Measurements from ENCODE around the gene EPS8. TPM values are rescaled to one million over a fixed set of nuclear protein-coding genes. Genes with fewer than 3 reads are reported as not detected.

The EPS8 gene
- polyA plus RNA-seq, 3 donors = 10.1 to 71.5 (median 56.7) TPM

GRCh38 chr12:15706010-15706676, 83.0 kb downstream of the EPS8 start:
- no peak overlapping the region for H3K27ac ChIP-seq (ENCODE audit: low read depth, low read length)
- 60 to 85% (median 80%) methylated on average over 4 of the region's 4 CpGs for WGBS, 3 donors

- WGBS, 3 donors = 41 to 77% (median 51%) methylated on average over 2 of the region's 2 CpGs
- H3K27ac ChIP-seq (ENCODE audit: low read depth, low read length) = no peak overlapping the region
Measured at GRCh38 chr12:15705606-15706005, 83.6 kb downstream of the EPS8 start.

- 56 to 81% (median 67%) methylated on average over 2 of the region's 2 CpGs for WGBS, 3 donors
- no peak overlapping the region for H3K27ac ChIP-seq (ENCODE audit: low read depth, low read length)
Measured at GRCh38 chr12:15702276-15702675, 86.9 kb downstream of the EPS8 start.

DNA sequence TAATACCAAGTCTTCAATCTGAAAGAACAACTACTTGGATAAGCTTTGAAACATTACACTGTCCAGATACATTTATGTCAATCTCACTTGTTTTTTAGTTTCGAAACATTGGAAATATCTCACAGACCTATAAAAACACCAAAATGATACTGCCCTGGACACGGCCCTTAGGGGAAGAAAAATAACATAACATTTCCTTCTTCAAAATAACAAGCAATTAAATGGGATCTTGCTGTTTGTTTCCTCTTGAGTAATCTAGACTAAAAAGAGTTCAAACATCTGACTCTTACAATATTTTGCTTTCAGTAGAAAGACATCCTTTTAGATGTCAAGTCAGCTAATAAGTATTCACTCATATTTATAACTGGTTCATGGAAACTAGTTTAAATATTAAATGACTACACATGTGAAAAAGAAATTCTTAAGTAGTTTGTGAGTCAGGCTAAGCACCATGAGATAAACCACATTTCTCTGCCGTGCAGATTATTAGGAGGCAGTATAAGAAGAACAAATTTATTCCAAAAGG, 87.5 kb downstream of the EPS8 start:
- WGBS, 3 donors = 26 to 69% (median 28%) methylated on average over 3 of the region's 3 CpGs
- no peak overlapping the region for H3K27ac ChIP-seq (ENCODE audit: low read depth, low read length)

DNA sequence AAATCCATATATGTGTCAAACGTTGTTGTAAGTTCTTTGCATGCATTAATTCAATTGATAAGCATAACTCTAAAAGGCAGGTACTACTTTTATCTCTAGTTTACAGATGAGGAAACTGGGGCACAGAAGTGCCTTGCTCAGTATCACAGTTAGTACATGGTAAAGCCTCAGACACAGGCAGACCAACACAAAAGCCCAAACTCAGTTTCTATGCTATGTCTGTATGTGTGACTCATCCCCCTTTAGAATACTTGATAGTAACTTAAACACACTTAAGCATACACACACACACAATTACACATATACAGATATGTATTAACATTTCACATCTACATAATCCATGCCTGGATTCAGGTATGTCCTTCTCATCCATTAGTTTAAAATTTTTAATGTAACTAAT, 88.0 kb downstream of the EPS8 start:
- no peak overlapping the region for H3K27ac ChIP-seq (ENCODE audit: low read depth, low read length)
- WGBS, 3 donors = 60 to 73% (median 63%) methylated on average over 1 of the region's 1 CpG

DNA sequence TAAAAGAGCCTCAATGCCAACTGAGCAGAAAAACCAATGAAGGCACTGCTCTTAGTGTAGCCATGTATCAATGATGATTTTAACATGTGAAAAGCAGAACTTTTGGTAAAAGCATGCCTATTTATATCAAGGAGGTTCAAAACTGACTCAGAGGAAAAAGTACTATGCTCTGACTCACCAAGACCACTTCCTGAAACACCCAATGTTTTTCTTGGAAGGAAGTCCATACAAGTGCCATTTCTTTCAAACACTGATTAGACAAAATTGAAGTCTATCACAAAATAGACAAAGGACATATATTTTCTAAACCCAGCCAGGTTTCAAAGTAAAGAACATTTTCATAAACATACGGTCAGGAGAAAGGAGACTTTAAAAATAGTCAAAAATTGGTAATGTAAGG, 88.6 kb downstream of the EPS8 start:
- H3K27ac ChIP-seq (ENCODE audit: low read depth, low read length) = no peak overlapping the region
- WGBS, 3 donors = 49 to 69% (median 65%) methylated on average over 1 of the region's 1 CpG

- WGBS, 3 donors = 87 to 92% (median 91%) methylated on average over 8 of the region's 8 CpGs
- no peak overlapping the region for H3K27ac ChIP-seq (ENCODE audit: low read depth, low read length)
Measured at GRCh38 chr12:15699886-15700285, 89.3 kb downstream of the EPS8 start.

DNA sequence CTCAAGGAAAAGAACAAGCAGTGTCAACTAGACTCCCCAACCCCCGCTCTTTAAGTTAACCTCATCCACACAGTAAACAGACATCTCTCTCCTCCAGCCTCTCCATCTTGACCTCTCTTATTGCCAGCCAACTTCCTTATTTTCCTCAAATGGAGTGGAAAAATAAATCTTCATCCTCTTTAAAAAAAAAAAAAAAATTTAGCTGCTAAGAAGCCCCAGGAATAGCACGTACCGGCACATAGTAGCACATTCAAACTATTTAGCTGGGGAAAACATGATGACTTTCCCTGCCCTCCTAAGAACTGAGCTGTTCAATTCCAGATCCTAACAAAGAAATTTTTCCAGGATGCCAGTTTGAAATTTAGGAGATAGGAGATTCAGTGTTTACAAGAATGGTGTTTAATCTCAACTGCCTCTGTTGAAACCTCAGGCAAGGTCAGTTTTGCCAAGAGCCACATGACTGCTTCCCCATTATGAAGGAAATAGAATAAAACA, 90.8 kb downstream of the EPS8 start:
- H3K27ac ChIP-seq (ENCODE audit: low read depth, low read length) = peak overlapping the region; percentile 15
- 64 to 85% (median 72%) methylated on average over 3 of the region's 3 CpGs for WGBS, 3 donors

GRCh38 chr12:15697201-15697600, 92.0 kb downstream of the EPS8 start:
- no peak overlapping the region for H3K27ac ChIP-seq (ENCODE audit: low read depth, low read length)
- WGBS, 3 donors = 57 to 95% (median 60%) methylated on average over 2 of the region's 2 CpGs

GRCh38 chr12:15693228-15693911, 95.8 kb downstream of the EPS8 start:
- 88 to 95% (median 88%) methylated on average over 2 of the region's 2 CpGs for WGBS, 3 donors
- H3K27ac ChIP-seq (ENCODE audit: low read depth, low read length) = no peak overlapping the region

- WGBS, 3 donors = 69 to 89% (median 75%) methylated on average over 4 of the region's 4 CpGs
- H3K27ac ChIP-seq (ENCODE audit: low read depth, low read length) = no peak overlapping the region
Measured at GRCh38 chr12:15691388-15691787, 97.8 kb downstream of the EPS8 start.

GRCh38 chr12:15690320-15690719, 98.9 kb downstream of the EPS8 start:
- 61 to 70% (median 64%) methylated on average over 1 of the region's 1 CpG for WGBS, 3 donors
- no peak overlapping the region for H3K27ac ChIP-seq (ENCODE audit: low read depth, low read length)

DNA sequence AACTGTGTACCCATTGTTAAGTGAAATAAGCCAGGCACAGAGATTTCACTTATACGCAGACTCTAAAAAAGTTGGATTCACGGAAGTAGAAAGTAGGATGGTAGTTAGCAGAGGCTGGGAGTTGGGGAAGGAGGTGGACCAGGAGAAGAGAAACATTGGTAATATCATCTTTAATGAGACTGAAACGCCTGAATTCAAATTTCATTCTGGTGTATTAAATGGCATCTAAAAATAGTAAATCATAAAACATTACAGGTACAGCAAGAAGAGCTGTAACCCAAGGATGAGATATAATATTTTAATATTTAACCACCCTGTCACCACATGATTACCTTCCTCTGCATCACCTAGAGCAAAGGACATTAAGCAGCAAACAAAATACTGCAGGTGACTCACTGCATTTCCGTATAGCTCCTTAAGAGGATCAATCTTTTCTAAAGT, 99.4 kb downstream of the EPS8 start:
- H3K27ac ChIP-seq (ENCODE audit: low read depth, low read length) = no peak overlapping the region
- WGBS, 3 donors = 71 to 81% (median 80%) methylated on average over 4 of the region's 4 CpGs

GRCh38 chr12:15688838-15689625, 100.2 kb downstream of the EPS8 start:
- WGBS, 3 donors = 40 to 77% (median 41%) methylated on average over 6 of the region's 6 CpGs
- no peak overlapping the region for H3K27ac ChIP-seq (ENCODE audit: low read depth, low read length)

- 76 to 81% (median 78%) methylated on average over 8 of the region's 8 CpGs for WGBS, 3 donors
- H3K27ac ChIP-seq (ENCODE audit: low read depth, low read length) = no peak overlapping the region
Measured at GRCh38 chr12:15688202-15688736, 100.9 kb downstream of the EPS8 start.

GRCh38 chr12:15687583-15687982, 101.6 kb downstream of the EPS8 start:
- H3K27ac ChIP-seq (ENCODE audit: low read depth, low read length) = no peak overlapping the region

GRCh38 chr12:15684896-15685658, 104.1 kb downstream of the EPS8 start:
- no peak overlapping the region for H3K27ac ChIP-seq (ENCODE audit: low read depth, low read length)
- WGBS, 3 donors = 89 to 96% (median 89%) methylated on average over 6 of the region's 6 CpGs

DNA sequence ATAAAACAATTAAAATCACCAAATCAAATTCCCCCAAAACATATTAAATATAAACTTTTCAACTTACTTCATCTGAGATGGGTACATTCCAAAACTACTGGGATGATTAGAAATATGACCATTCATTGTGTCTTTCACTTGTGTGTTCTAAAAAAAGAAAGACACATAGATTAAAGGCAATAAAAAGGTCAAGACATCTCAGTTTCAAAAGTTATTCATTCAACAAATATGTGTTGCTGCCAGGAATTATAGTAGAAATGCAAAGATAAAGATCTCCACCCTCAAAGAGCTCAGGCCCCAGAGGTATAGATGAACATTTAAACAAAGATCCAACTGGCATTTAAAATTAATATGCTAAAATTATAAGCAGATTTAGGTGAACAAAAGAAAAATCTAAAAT, 106.4 kb downstream of the EPS8 start:
- H3K27ac ChIP-seq (ENCODE audit: low read depth, low read length) = no peak overlapping the region
